Measurements from ENCODE around the gene ATRX. TPM values are rescaled to one million over a fixed set of nuclear protein-coding genes. Genes with fewer than 3 reads are reported as not detected.

Gene ATRX
- total RNA-seq, 1 donor from 2014 or later: 170 TPM

DNA sequence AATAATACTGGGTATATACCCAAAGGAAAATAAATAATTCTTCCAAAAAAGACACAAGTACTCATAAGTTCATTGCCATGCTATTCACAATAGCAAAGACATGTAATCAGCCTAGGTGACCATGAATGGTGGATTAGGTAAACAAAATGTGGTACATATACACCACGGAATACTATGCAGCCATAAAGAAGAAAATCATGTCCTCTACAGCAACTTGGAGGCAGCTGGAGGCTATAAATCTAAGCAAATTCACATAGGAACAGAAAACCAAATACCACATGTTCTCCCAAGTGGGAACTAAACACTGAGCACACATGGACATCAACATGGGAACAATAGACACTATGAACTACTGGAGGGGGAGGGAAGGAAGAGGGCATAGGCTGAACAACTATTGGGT is 146.2 kb downstream of the ATRX start:
- TF ChIP-seq, protein P1, sequence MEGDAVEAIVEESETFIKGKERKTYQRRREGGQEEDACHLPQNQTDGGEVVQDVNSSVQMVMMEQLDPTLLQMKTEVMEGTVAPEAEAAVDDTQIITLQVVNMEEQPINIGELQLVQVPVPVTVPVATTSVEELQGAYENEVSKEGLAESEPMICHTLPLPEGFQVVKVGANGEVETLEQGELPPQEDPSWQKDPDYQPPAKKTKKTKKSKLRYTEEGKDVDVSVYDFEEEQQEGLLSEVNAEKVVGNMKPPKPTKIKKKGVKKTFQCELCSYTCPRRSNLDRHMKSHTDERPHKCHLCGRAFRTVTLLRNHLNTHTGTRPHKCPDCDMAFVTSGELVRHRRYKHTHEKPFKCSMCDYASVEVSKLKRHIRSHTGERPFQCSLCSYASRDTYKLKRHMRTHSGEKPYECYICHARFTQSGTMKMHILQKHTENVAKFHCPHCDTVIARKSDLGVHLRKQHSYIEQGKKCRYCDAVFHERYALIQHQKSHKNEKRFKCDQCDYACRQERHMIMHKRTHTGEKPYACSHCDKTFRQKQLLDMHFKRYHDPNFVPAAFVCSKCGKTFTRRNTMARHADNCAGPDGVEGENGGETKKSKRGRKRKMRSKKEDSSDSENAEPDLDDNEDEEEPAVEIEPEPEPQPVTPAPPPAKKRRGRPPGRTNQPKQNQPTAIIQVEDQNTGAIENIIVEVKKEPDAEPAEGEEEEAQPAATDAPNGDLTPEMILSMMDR (IDR thresholded peaks at IDR 0.05; ENCODE audit: unreplicated experiment): no peak
- no peak overlapping the region for H3K4me3 Mint-ChIP-seq
- H3K4me1 Mint-ChIP-seq: no peaks in the 10 kb centered on the region
- peaks cover 45% of the 10 kb centered on the region for H3K9me3 Mint-ChIP-seq
- no peak overlapping the region for H3K27ac Mint-ChIP-seq
- no peak for DNase-seq (ENCODE audit: low spot score in 2 of 2, unreplicated experiment in 2 of 2)
- H3K36me3 Mint-ChIP-seq: peaks cover 39% of the 10 kb centered on the region
- no peaks in the 10 kb centered on the region for H3K27me3 Mint-ChIP-seq (ENCODE audit: low read depth)

DNA sequence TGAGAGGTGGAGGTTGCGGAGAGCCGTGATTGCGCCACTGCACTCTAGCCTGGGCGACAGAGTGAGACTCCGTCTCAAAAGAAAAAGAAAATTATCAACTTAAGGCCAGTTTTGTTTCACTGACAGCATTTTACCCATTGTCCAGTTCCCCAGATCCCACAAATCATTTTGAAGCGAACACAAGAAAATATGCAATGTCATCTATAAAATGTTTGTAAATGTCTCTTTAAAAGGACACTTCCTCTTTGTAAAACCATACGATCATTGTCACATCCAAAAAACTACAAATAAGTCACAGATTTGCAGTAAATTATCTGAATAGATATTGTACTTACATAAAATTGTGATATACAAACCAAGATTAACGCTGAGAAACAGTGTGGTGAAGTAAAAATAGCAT is 147.6 kb downstream of the ATRX start:
- peaks cover 39% of the 10 kb centered on the region for H3K36me3 Mint-ChIP-seq
- no peak overlapping the region for H3K27ac Mint-ChIP-seq
- H3K4me1 Mint-ChIP-seq: no peaks in the 10 kb centered on the region
- TF ChIP-seq, protein P1 (IDR thresholded peaks at IDR 0.05; ENCODE audit: unreplicated experiment): no peak
- H3K27me3 Mint-ChIP-seq (ENCODE audit: low read depth): no peaks in the 10 kb centered on the region
- H3K4me3 Mint-ChIP-seq: no peak overlapping the region
- H3K9me3 Mint-ChIP-seq: peaks cover 43% of the 10 kb centered on the region
- DNase-seq (ENCODE audit: low spot score in 2 of 2, unreplicated experiment in 2 of 2): no peak

DNA sequence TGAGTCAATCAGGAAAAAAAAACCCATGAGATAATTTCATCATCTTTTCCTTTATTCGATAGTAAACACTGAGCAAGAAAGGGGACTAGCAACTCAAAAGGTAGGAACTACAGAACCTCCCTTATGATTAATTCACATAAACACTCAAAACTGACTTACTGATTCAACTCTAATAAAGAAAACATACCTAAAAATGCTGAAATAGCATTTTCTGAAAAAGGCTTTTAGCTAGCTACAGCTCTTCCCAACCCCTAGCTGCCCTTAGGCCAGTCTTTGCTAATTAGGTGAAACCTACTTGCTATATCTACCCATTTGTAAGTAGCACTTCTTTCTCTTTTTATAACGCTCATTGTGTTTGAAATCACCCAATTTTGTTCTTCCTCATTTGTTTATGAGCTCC is 150.6 kb downstream of the ATRX start:
- Mint-ChIP-seq H3K27ac (no peak overlapping the region), H3K9me3 (peaks cover 19% of the 10 kb centered on the region), H3K27me3 (ENCODE audit: low read depth) (no peaks in the 10 kb centered on the region), H3K4me3 (no peak overlapping the region), H3K36me3 (peaks cover 34% of the 10 kb centered on the region), H3K4me1 (no peaks in the 10 kb centered on the region)
- TF ChIP-seq, protein P1 (IDR thresholded peaks at IDR 0.05; ENCODE audit: unreplicated experiment): no peak
- DNase-seq (ENCODE audit: low spot score in 2 of 2, unreplicated experiment in 2 of 2): no peak

DNA sequence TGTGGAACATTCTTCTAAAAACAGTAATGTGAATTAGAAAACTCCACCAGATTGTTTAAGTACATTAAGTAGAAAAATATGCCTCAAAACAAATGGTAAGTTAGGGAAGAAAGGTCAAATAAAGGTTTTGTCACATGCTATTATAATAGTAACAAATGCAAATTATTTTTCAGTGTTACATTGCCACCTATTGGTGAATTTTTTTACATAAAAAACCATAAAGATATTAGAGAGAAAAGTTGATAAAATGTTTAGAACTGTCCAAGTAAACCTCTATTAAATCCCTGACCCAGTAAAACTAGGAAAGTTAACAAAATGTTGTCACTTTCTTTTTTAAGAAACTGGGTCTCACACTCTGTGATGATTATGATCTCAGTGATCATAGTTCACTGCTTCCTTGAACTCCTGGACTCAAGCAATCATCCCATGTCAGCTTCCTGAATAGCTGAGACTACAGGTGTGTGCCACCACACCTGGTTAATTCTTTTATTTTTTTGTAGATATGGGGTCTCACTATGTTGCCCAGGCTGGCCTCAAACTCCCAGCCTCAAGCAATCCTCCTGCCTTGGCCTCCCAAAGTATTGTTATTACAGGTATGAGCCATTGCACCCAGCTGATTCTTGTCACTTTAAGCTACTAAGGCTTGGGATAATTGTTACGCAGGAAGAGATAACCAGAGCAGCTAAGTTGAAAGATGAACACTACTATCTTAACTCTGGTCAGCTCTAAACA is 157.6 kb downstream of the ATRX start:
- TF ChIP-seq, protein P1 (IDR thresholded peaks at IDR 0.05; ENCODE audit: unreplicated experiment): no peak
- no peak overlapping the region for H3K27ac Mint-ChIP-seq
- H3K9me3 Mint-ChIP-seq: peaks cover 23% of the 10 kb centered on the region
- no peaks in the 10 kb centered on the region for H3K4me1 Mint-ChIP-seq
- no peaks in the 10 kb centered on the region for H3K27me3 Mint-ChIP-seq (ENCODE audit: low read depth)
- DNase-seq (ENCODE audit: low spot score in 2 of 2, unreplicated experiment in 2 of 2): no peak
- H3K4me3 Mint-ChIP-seq: no peak overlapping the region
- peaks cover 25% of the 10 kb centered on the region for H3K36me3 Mint-ChIP-seq

DNA sequence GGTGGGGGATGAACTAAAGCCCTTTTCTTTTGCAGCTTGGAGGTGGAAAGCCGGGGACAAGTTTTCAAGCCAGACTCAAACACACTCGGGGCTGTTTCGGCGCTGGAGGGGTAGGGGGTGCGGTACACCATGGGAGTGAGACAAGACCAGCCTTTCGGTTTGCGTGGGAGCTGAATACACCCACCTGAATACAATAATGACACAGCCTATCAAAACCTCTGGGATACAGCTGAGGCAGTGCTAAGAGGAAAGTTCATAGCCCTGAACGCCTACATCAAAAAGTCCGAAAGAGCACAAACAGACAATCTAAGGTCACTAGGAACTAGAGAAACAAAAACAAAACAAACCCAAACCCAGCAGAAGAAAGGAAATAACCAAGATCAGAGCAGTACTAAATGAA is 163.3 kb downstream of the ATRX start:
- TF ChIP-seq, protein P1 (IDR thresholded peaks at IDR 0.05; ENCODE audit: unreplicated experiment): no peak
- Mint-ChIP-seq H3K36me3 (peaks cover 24% of the 10 kb centered on the region), H3K27me3 (ENCODE audit: low read depth) (no peaks in the 10 kb centered on the region), H3K9me3 (peaks cover 43% of the 10 kb centered on the region), H3K27ac (no peak overlapping the region), H3K4me3 (no peak overlapping the region), H3K4me1 (no peaks in the 10 kb centered on the region)
- DNase-seq (ENCODE audit: low spot score in 2 of 2, unreplicated experiment in 2 of 2): no peak
